WTC11 (cell line): ENCODE measurements around the gene PARD3B.

Experiments used
- CTCF ChIP-seq: fragments of 200-600 bp; IDR thresholded peaks from 2 replicates; pipeline ENCODE4 v1.8.0; 2022; ENCODE audit warnings: antibody characterized with exemption
- EMX1 ChIP-seq: fragments of 250-450 bp; sonication (Bioruptor Pico); IDR thresholded peaks from 2 replicates; pipeline ENCODE4 v1.8.0; 2021; ENCODE audit warnings: mild to moderate bottlenecking
- FOXP1 ChIP-seq: sonication (generic); formaldehyde crosslinking; IDR thresholded peaks from 2 replicates; pipeline ENCODE4 v1.8.0; 2022; ENCODE audit warnings: missing genetic modification reagents, mild to moderate bottlenecking, moderate library complexity, borderline replicate concordance
- NFATC4 ChIP-seq: fragments of 250-450 bp; sonication (Bioruptor Pico); IDR thresholded peaks from 2 replicates; pipeline ENCODE4 v1.9.0; 2021; ENCODE audit warnings: mild to moderate bottlenecking
- PRRX2 ChIP-seq: fragments of 250-450 bp; sonication (Bioruptor Pico); IDR thresholded peaks from 2 replicates; pipeline ENCODE4 v1.8.0; 2021; ENCODE audit warnings: mild to moderate bottlenecking
- USF2 ChIP-seq: sonication (generic); formaldehyde crosslinking; IDR thresholded peaks from 2 replicates; pipeline ENCODE4 v1.8.1; 2023; ENCODE audit warnings: mild to moderate bottlenecking, missing genetic modification reagents, moderate library complexity
- ZBTB21 ChIP-seq: sonication (generic); formaldehyde crosslinking; IDR thresholded peaks from 2 replicates; pipeline ENCODE4 v1.8.1; 2023; ENCODE audit warnings: mild to moderate bottlenecking, missing genetic modification reagents, borderline replicate concordance
- ZNF263 ChIP-seq: sonication (generic); formaldehyde crosslinking; IDR thresholded peaks from 2 replicates; pipeline ENCODE4 v1.8.1; 2022; ENCODE audit warnings: low read depth, mild to moderate bottlenecking, moderate library complexity, missing genetic modification reagents
- TF ChIP-seq, protein P1 (sequence below): sonication (generic); formaldehyde crosslinking; IDR thresholded peaks from 2 replicates; pipeline ENCODE4 v1.8.1; 2022; ENCODE audit warnings: mild to moderate bottlenecking, missing genetic modification reagents, moderate library complexity, borderline replicate concordance
- TF ChIP-seq, protein P2 (sequence below): fragments of 250-450 bp; sonication (Bioruptor Pico); IDR thresholded peaks from 2 replicates; pipeline ENCODE4 v2.1.2; 2022; ENCODE audit warnings: mild to moderate bottlenecking, moderate library complexity
- TF ChIP-seq, protein P3 (sequence below): sonication (generic); formaldehyde crosslinking; IDR thresholded peaks from 2 replicates; pipeline ENCODE4 v1.8.0; 2022; ENCODE audit warnings: mild to moderate bottlenecking, missing genetic modification reagents
- TF ChIP-seq, protein P4 (sequence below): sonication (generic); formaldehyde crosslinking; IDR thresholded peaks from 2 replicates; pipeline ENCODE4 v1.8.1; 2022; ENCODE audit warnings: low read depth, missing genetic modification reagents, borderline replicate concordance

DNA sequence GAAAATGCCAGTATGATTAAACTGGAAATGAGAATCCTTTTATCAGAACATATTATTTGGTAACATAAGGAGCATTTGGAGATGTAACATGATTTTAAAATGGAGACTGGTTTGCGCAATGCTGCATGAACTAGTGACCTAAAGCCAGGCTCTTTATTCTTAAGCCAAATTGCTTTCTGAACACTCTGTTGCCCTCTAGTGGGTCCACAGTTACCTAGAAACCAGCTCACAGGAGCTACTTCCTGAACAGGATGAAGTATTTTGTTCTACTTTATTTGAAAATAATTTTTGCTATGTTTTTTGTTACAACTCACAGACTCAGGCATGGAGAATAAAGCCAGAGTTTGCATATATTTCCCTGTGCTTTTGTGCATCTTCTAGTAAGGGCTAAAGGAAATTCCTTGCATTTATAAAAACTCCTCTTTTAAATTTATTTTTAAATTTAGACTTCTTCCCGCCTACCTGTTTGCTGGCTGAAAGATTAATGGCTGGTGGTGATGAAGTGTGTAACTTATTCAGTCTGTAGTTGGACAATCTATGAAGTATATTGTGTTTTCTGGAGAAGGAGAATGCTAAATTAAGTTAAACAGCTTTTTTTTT lies 146.7 kb downstream of the PARD3B start:
- TF ChIP-seq, protein P1, sequence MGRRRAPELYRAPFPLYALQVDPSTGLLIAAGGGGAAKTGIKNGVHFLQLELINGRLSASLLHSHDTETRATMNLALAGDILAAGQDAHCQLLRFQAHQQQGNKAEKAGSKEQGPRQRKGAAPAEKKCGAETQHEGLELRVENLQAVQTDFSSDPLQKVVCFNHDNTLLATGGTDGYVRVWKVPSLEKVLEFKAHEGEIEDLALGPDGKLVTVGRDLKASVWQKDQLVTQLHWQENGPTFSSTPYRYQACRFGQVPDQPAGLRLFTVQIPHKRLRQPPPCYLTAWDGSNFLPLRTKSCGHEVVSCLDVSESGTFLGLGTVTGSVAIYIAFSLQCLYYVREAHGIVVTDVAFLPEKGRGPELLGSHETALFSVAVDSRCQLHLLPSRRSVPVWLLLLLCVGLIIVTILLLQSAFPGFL (CRISPR knock-in tag), result no peak
- no peak for TF ChIP-seq ZBTB21
- 0 out of 2 replicates have a peak, but pooled peaks have one; percentile 34 for TF ChIP-seq CTCF
- TF ChIP-seq USF2 (CRISPR knock-in tag), result no peak
- TF ChIP-seq NFATC4, result no peak
- TF ChIP-seq, protein P2, sequence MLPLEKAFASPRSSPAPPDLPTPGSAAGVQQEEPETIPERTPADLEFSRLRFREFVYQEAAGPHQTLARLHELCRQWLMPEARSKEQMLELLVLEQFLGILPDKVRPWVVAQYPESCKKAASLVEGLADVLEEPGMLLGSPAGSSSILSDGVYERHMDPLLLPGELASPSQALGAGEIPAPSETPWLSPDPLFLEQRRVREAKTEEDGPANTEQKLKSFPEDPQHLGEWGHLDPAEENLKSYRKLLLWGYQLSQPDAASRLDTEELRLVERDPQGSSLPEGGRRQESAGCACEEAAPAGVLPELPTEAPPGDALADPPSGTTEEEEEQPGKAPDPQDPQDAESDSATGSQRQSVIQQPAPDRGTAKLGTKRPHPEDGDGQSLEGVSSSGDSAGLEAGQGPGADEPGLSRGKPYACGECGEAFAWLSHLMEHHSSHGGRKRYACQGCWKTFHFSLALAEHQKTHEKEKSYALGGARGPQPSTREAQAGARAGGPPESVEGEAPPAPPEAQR, result no peak
- TF ChIP-seq, protein P3, sequence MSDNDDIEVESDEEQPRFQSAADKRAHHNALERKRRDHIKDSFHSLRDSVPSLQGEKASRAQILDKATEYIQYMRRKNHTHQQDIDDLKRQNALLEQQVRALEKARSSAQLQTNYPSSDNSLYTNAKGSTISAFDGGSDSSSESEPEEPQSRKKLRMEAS (CRISPR knock-in tag), result no peak
- TF ChIP-seq FOXP1, result no peak
- no peak for TF ChIP-seq PRRX2 (CRISPR knock-in tag)
- no peak for TF ChIP-seq ZNF263 (CRISPR knock-in tag)
- TF ChIP-seq, protein P4, sequence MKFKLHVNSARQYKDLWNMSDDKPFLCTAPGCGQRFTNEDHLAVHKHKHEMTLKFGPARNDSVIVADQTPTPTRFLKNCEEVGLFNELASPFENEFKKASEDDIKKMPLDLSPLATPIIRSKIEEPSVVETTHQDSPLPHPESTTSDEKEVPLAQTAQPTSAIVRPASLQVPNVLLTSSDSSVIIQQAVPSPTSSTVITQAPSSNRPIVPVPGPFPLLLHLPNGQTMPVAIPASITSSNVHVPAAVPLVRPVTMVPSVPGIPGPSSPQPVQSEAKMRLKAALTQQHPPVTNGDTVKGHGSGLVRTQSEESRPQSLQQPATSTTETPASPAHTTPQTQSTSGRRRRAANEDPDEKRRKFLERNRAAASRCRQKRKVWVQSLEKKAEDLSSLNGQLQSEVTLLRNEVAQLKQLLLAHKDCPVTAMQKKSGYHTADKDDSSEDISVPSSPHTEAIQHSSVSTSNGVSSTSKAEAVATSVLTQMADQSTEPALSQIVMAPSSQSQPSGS (CRISPR knock-in tag), result no peak
- no peak for TF ChIP-seq EMX1 (CRISPR knock-in tag)
